GM21576 (cell line): ENCODE data around the gene TTC28.
"Not testable (repeated sequence)": the region's sequence is repeated elsewhere in the genome, so short reads cannot be mapped to it uniquely, and the experiment has no call there.

Source experiments
- ATAC-seq: cut with Tn5 transposase; IDR thresholded peaks from one replicate; pipeline ENCODE4 v1.9.1; 2021; ENCODE audit warnings: mild to moderate bottlenecking, moderate library complexity; ENCODE audit not compliant: unreplicated experiment

TTC28 gene

GRCh38 chr22:28679611-28680287, at the start of gene TTC28:
TTC28 (minus strand) TSS chr22:28679840; CDS start chr22:28679723, 117 bp downstream.
- not testable (repeated sequence) for ATAC-seq

- ATAC-seq, result no peak
Measured at GRCh38 chr22:28728621-28729313, 49.1 kb upstream of the TTC28 start.

- ATAC-seq, result no peak
Measured at GRCh38 chr22:28728002-28728401, 48.4 kb upstream of the TTC28 start.

- no peak for ATAC-seq
Measured at GRCh38 chr22:28718044-28718443, 38.4 kb upstream of the TTC28 start.

GRCh38 chr22:28716686-28717085, 37.0 kb upstream of the TTC28 start:
- no peak for ATAC-seq

GRCh38 chr22:28715611-28716010, 36.0 kb upstream of the TTC28 start:
- ATAC-seq, result no peak

- ATAC-seq, result no peak
Measured at GRCh38 chr22:28714043-28714628, 34.5 kb upstream of the TTC28 start.

- no peak for ATAC-seq
Measured at GRCh38 chr22:28711820-28712777, 32.5 kb upstream of the TTC28 start.

- no peak for ATAC-seq
Measured at GRCh38 chr22:28711341-28711740, 31.7 kb upstream of the TTC28 start.

GRCh38 chr22:28710576-28711191, 31.0 kb upstream of the TTC28 start:
- ATAC-seq, result no peak

GRCh38 chr22:28710107-28710506, 30.5 kb upstream of the TTC28 start:
- ATAC-seq, result no peak

GRCh38 chr22:28706845-28707244, 27.2 kb upstream of the TTC28 start:
- ATAC-seq, result no peak

- no peak for ATAC-seq
Measured at GRCh38 chr22:28703436-28703835, 23.8 kb upstream of the TTC28 start.

GRCh38 chr22:28702891-28703290, 23.3 kb upstream of the TTC28 start:
- ATAC-seq, result no peak

GRCh38 chr22:28693041-28693760, 13.6 kb upstream of the TTC28 start:
- not testable (repeated sequence) for ATAC-seq

GRCh38 chr22:28689796-28690195, 10.2 kb upstream of the TTC28 start:
- not testable (repeated sequence) for ATAC-seq

GRCh38 chr22:28682966-28683365, 3.3 kb upstream of the TTC28 start:
- not testable (repeated sequence) for ATAC-seq

- not testable (repeated sequence) for ATAC-seq
Measured at GRCh38 chr22:28680813-28681490, 1.3 kb upstream of the TTC28 start.
